Activated CD4-positive, alpha-beta memory T cell treated with anti-CD3 and anti-CD28 coated beads for 36 hours (primary cell): ENCODE measurements around the gene COL19A1. TPM values are rescaled to one million over a fixed set of nuclear protein-coding genes. Genes with fewer than 3 reads are reported as not detected.

Source experiments
- CTCF ChIA-PET: fragments of 350-600 bp; sonication (Branson Sonifier 250); formaldehyde crosslinking; loops from one replicate; lab custom pipeline; 2021; ENCODE audit warnings: antibody characterized with exemption, inconsistent platforms; lab: Charles Lee
- POLR2A ChIA-PET: fragments of 350-600 bp; sonication (Branson Sonifier 250); formaldehyde crosslinking; loops from one replicate; lab custom pipeline; 2021; ENCODE audit warnings: antibody characterized with exemption; lab: Charles Lee
- DNase-seq: peaks from one replicate; pipeline ENCODE4 v3.0.0-alpha.2; 2020
- H3K27ac Mint-ChIP-seq: one replicate; pipeline ENCODE4 v1.8.0; 2021; ENCODE audit warnings: mixed read lengths
- H3K27me3 Mint-ChIP-seq: one replicate; pipeline ENCODE4 v1.8.0; 2021; ENCODE audit warnings: mixed read lengths
- H3K36me3 Mint-ChIP-seq: one replicate; pipeline ENCODE4 v1.8.0; 2021; ENCODE audit warnings: mixed read lengths
- H3K4me1 Mint-ChIP-seq: one replicate; pipeline ENCODE4 v1.8.0; 2021; ENCODE audit warnings: low read depth, mixed read lengths
- H3K4me3 Mint-ChIP-seq: one replicate; pipeline ENCODE4 v1.8.0; 2021; ENCODE audit warnings: mild to moderate bottlenecking, mixed read lengths
- H3K9me3 Mint-ChIP-seq: one replicate; pipeline ENCODE4 v1.8.0; 2021; ENCODE audit warnings: mixed read lengths
- intact Hi-C: fragments of 100-400 bp; cut with micrococcal nuclease; formaldehyde crosslinking; loops from one replicate; pipeline ENCODE4 v1.15.1; 2023
- total RNA-seq, 2 experiments: library from RNA; stranded (reverse); gene quantifications; one replicate each; pipeline ENCODE4 v1.2.3, GENCODE V29; 2021

COL19A1 gene
- total RNA-seq, 2 experiments from 2014 or later: 0.02 to 0.19 TPM

DNA sequence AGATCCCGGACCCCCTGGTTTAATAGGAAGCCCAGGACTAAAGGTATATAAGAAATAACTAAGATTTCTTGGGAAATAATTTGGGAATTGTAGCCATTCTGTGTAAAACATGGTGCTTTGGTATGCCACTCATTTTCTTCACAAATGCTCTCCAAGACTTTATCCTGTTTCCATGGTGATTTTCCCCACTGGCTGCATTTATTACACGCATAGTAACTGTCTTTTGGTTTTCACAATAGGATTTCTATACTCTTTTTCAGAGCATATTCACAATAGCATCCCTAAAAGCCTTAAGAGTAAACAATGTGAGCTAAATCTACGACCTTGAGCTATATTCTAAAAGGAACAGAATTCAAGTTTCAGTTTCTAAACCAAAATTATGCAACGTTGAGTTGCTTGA, 275.7 kb downstream of the COL19A1 start:
- ChIA-PET POLR2A (no interaction called here), CTCF (interaction anchor here (1.0 kb wide), 1 partner anchor 15 kb away, joined by 3 read pairs; no protein-coding TSS in a partner anchor)
- no peak for DNase-seq
- intact Hi-C loops: no loop called here
- no peak overlapping the region for H3K27ac Mint-ChIP-seq
- no peaks in the 10 kb centered on the region for H3K36me3 Mint-ChIP-seq
- H3K4me3 Mint-ChIP-seq: no peak overlapping the region
- no peaks in the 10 kb centered on the region for H3K4me1 Mint-ChIP-seq
- peaks cover 3% of the 10 kb centered on the region for H3K27me3 Mint-ChIP-seq
- no peaks in the 10 kb centered on the region for H3K9me3 Mint-ChIP-seq

DNA sequence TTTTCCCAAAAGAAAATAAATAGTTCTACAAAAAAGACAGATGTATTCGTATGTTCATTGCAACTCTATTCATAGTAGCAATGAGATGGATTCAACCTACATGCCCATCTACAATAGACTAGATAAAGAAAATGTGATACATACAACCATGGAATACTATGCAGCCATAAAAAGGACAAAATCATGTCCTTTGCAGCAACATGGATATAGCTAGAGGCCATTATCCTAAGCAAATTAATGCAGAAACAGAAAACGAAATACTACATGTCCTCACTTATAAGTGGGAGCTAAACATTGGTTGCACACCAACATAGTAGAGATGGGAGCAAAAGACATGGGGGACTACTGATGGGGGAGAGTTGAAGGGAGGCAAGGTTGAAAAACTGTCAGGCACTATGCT, 278.8 kb downstream of the COL19A1 start:
- no peaks in the 10 kb centered on the region for H3K9me3 Mint-ChIP-seq
- H3K4me1 Mint-ChIP-seq: no peaks in the 10 kb centered on the region
- H3K27me3 Mint-ChIP-seq: peaks cover 5% of the 10 kb centered on the region
- DNase-seq: no peak
- no peak overlapping the region for H3K4me3 Mint-ChIP-seq
- H3K36me3 Mint-ChIP-seq: no peaks in the 10 kb centered on the region
- CTCF ChIA-PET: no interaction called here
- POLR2A ChIA-PET: no interaction called here
- no peak overlapping the region for H3K27ac Mint-ChIP-seq
- intact Hi-C loops: no loop called here

DNA sequence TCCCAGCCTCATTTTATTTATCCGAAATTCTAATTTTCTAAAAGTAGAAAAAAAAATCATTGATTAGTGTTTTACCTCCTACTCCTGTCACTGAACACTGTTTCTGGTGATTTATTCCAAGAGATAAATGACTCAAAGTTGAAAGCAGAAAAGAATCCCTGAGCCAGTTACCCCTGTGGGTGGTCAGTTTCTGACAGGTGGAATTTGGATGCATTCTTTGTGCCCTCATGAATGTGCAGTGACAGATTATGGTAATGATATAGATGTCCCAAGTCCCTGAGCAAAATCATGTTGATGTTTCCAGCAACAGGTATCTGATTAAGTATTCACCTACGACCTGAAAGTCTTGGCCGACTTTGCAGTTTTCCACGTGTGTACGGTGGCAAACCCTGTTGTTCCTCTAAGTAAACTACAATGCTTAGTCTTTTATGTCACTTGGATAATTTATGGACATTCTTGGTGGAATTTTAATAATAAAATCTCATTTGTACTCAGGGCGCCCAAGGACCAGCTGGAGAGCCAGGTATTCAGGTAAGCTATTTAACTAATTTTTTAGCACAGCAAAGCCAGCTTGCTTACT, 282.9 kb downstream of the COL19A1 start:
- CTCF ChIA-PET: no interaction called here
- H3K27ac Mint-ChIP-seq: no peak overlapping the region

DNA sequence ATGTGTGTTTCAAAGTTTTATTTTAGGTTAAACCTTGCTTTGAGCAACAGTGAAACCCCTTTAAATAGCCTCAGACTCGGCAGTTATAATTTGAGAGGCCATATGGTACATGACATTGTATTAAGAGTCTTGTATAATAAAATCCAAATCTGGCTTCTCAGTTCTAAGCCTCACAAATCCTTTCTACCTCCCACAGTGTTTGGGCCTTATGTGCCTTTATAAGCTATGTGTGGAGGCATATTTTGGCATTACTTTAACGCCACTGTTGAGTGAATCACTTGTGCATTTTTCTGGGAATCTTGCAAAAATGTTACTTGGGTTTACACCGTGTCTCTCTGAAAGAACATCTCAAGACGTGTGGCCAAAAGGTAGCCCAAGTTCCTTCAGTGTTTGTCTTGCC, 284.2 kb downstream of the COL19A1 start:
- Mint-ChIP-seq H3K27me3 (peaks cover 1% of the 10 kb centered on the region), H3K4me1 (no peaks in the 10 kb centered on the region), H3K9me3 (no peaks in the 10 kb centered on the region), H3K36me3 (no peaks in the 10 kb centered on the region), H3K27ac (no peak overlapping the region), H3K4me3 (no peak overlapping the region)
- DNase-seq: no peak
- intact Hi-C loops: no loop called here
- ChIA-PET POLR2A (no interaction called here), CTCF (no interaction called here)

More for the DNA sequence above, 282.9 kb downstream of the COL19A1 start:
- H3K27me3 Mint-ChIP-seq: peaks cover 5% of the 10 kb centered on the region
- POLR2A ChIA-PET: no interaction called here
- H3K4me1 Mint-ChIP-seq: no peaks in the 10 kb centered on the region
- H3K4me3 Mint-ChIP-seq: no peak overlapping the region
- no peaks in the 10 kb centered on the region for H3K9me3 Mint-ChIP-seq
- H3K36me3 Mint-ChIP-seq: no peaks in the 10 kb centered on the region
- intact Hi-C loops: no loop called here
- DNase-seq: no peak

DNA sequence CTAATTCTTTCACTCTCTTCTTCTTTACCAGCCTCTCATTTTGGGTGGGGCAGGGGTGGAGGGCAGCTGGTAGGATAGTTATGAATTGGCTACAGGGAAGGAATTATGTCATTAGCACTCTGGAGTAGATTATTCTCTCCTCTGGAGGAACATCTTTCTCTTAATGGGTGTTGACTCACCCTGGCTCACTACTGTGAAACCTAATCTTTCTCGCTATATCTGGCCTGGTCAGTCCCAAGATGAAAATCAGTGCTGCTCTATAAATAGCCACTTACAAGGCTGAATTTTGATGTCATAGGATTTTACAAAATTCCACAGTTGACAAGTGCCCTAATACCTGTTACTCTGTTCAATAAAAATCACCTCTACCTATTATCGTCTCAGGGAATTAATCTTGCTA, 285.3 kb downstream of the COL19A1 start:
- peaks cover 3% of the 10 kb centered on the region for H3K27me3 Mint-ChIP-seq
- no peaks in the 10 kb centered on the region for H3K4me1 Mint-ChIP-seq
- no peak for DNase-seq
- ChIA-PET POLR2A (no interaction called here), CTCF (no interaction called here)
- H3K4me3 Mint-ChIP-seq: no peak overlapping the region
- intact Hi-C loops: no loop called here
- no peaks in the 10 kb centered on the region for H3K36me3 Mint-ChIP-seq
- H3K27ac Mint-ChIP-seq: no peak overlapping the region
- no peaks in the 10 kb centered on the region for H3K9me3 Mint-ChIP-seq

DNA sequence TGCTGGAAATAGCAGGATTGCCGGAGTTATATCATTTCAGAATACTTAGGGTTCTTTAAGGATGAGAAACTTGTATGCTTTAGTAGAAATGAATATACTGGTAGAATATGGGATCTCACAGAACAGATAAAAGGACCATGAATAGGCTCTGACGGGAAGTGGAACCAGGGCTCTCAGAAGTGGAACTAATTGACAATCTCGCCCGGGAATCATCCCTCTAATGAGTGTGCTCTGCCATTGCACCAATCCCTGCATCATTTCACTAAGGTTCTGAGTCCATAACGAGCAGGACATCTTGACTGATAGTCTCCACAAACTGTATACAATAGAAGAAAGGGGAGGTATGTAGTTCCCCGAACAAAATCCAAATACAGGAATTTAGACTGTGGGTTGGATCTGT, 286.4 kb downstream of the COL19A1 start:
- no peak for DNase-seq
- Mint-ChIP-seq H3K27me3 (peaks cover 4% of the 10 kb centered on the region), H3K36me3 (no peaks in the 10 kb centered on the region), H3K27ac (no peak overlapping the region), H3K9me3 (no peaks in the 10 kb centered on the region), H3K4me1 (no peaks in the 10 kb centered on the region), H3K4me3 (no peak overlapping the region)
- ChIA-PET POLR2A (no interaction called here), CTCF (no interaction called here)
- intact Hi-C loops: no loop called here

DNA sequence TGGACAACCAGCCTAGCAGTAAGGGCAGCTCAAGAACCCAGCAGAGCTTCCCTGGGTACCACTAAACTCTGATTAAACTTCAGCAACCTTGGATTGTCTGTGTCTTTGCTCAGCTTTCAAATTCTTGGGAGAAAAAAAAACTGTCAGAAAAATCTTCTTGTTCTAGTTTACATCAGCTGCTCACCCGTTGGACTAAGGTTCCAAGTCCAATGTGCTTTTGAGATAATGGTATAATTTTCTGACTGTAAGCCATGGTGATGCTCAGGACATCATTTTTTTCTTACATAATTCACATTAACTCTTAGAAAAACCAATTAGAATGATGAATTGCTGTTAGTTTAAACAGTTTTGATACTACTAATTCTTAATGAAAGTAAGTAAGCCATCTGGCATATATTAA, 290.7 kb downstream of the COL19A1 start:
- Mint-ChIP-seq H3K36me3 (no peaks in the 10 kb centered on the region), H3K9me3 (no peaks in the 10 kb centered on the region), H3K4me3 (no peak overlapping the region), H3K27me3 (peaks cover 8% of the 10 kb centered on the region), H3K27ac (no peak overlapping the region), H3K4me1 (no peaks in the 10 kb centered on the region)
- DNase-seq: no peak
- ChIA-PET CTCF (interaction anchor here (0.7 to 0.8 kb wide), 3 partner anchors 9 to 31 kb away, joined by 3 to 4 read pairs (median 3); no protein-coding TSS in a partner anchor), POLR2A (no interaction called here)
- intact Hi-C loops: no loop called here

DNA sequence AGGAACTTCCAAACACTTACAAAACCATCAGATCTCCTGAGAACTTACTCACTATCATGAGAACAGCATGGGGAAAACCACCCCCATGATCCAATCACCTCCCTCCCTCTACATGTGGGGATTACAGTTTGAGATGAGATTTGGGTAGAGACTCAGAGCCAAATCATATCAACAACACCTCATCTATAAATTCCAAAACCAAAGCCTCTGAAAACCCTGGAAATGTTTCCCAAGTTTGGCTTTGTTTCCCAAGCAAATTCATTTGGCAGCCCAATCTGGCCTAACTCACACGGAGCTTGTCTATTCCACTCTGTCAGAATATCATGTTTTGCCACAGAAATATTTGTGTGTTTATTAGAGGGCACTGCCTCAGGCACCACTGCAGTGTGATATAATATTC, 293.9 kb downstream of the COL19A1 start:
- ChIA-PET CTCF (interaction anchor here (0.7 kb wide), 1 partner anchor 61 kb away, joined by 3 read pairs; no protein-coding TSS in a partner anchor), POLR2A (no interaction called here)
- no peaks in the 10 kb centered on the region for H3K36me3 Mint-ChIP-seq
- DNase-seq: no peak
- intact Hi-C loops: no loop called here
- H3K4me1 Mint-ChIP-seq: no peaks in the 10 kb centered on the region
- H3K27ac Mint-ChIP-seq: no peak overlapping the region
- peaks cover 20% of the 10 kb centered on the region for H3K27me3 Mint-ChIP-seq
- H3K9me3 Mint-ChIP-seq: no peaks in the 10 kb centered on the region
- no peak overlapping the region for H3K4me3 Mint-ChIP-seq

DNA sequence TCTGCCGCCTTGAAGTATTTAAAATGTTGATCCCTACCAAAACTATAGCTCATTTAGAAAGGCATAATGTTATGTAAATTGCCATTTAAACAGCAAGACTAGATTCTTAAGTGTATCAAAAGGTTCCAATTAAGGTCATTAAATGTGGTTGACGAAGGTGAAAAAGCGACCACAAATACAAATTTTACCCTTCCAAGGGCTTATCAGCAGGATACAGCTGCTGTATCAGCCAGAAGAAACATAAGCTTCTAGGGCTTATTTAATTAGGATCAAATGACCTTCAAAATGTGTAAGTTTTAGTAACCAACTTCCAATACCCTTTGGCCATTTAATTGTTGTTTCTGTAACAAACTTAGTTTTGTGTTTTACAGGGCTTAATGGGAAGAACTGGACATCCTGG, 296.6 kb downstream of the COL19A1 start:
- Mint-ChIP-seq H3K4me1 (peaks cover 3% of the 10 kb centered on the region), H3K27me3 (peaks cover 31% of the 10 kb centered on the region), H3K4me3 (no peak overlapping the region), H3K9me3 (no peaks in the 10 kb centered on the region), H3K36me3 (no peaks in the 10 kb centered on the region), H3K27ac (no peak overlapping the region)
- CTCF ChIA-PET: no interaction called here
- DNase-seq: no peak
- POLR2A ChIA-PET: no interaction called here
- intact Hi-C loops: no loop called here

DNA sequence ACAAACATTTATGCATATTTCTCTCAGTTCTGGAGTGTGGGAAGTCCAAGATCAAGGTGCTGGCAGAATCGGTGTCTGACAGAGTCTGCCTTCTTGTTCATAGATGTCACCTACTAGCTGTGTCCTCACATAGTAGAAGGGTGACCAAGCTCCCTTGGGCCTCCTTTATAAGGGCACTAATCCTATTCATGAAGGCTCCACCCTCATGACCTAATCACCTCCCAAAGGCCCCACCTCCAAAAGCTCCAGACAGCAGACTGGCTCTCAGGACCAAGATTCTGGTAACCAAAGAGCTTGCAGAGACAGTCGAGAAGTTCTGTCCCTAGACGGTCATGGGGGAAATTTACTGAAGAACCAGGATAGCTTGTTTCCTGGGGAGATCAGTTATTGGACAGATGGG, 297.4 kb downstream of the COL19A1 start:
- peaks cover 3% of the 10 kb centered on the region for H3K4me1 Mint-ChIP-seq
- no peaks in the 10 kb centered on the region for H3K36me3 Mint-ChIP-seq
- H3K27me3 Mint-ChIP-seq: peaks cover 31% of the 10 kb centered on the region
- ChIA-PET POLR2A (no interaction called here), CTCF (no interaction called here)
- H3K27ac Mint-ChIP-seq: no peak overlapping the region
- no peak for DNase-seq
- intact Hi-C loops: no loop called here
- no peak overlapping the region for H3K4me3 Mint-ChIP-seq
- no peaks in the 10 kb centered on the region for H3K9me3 Mint-ChIP-seq

DNA sequence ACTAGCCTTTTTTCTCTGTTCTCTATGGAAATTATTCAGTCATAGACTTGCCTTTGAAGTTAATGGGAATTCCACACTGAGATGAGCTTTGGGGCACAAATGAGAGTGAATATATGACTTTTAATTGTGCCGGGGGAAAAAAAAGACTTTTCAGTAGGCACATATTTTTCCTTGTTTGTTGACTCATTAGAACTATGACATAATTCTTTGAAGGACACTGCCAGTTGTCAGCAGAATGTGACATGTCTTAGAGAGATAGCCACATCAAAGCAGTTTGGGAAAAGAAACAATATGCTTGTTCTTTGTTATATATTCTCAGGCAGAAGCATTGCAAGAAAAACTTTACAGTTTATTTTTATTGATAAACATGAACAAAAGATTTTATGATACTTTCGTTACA, 298.2 kb downstream of the COL19A1 start:
- Mint-ChIP-seq H3K9me3 (no peaks in the 10 kb centered on the region), H3K4me1 (peaks cover 3% of the 10 kb centered on the region), H3K27ac (no peak overlapping the region), H3K36me3 (no peaks in the 10 kb centered on the region), H3K27me3 (peaks cover 31% of the 10 kb centered on the region), H3K4me3 (no peak overlapping the region)
- ChIA-PET CTCF (interaction anchor here (2.4 kb wide), 1 partner anchor 11 kb away, joined by 6 read pairs; no protein-coding TSS in a partner anchor), POLR2A (no interaction called here)
- DNase-seq: no peak
- intact Hi-C loops: no loop called here

DNA sequence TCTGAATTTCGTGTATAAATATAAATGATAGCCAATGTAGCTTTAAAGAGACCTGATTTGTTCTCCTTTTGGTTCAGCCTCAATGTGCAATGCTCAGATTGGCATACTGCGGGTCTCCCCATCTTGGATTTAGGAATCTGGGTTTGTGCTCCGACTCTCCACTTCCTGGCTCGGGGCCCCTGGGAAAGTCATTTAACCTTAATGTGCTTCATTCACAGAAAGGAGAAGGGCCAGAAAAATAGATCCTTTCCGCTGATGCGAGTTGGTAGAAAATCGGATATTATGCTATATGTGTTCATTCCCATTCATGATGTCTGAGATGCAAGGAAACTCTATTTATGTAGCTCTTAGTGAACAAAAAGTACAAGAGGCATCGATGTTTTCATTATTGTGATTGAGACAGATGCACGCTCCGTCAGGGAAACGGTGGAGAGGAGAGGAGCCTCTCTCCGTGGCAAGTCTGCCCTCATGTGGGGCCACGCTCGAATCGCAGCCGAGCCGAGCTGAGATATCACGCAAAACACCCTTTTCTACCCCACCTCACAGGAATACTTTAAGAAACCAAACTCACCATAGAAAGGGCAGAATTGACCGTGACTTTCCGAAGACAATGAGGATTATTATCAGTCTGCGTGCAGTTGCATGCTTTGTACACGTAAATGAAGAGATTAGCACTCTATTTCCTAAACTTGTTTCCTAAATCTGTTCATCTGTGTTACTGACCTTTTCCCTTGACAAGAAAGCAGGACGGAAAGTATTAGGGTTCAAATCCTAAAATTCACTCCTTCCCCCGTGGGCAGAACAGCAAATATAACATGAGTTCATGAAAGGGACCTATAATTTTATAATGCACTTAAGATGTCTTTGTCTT, 300.0 kb downstream of the COL19A1 start:
- Mint-ChIP-seq H3K9me3 (no peaks in the 10 kb centered on the region), H3K4me1 (peaks cover 3% of the 10 kb centered on the region), H3K27ac (no peak overlapping the region), H3K27me3 (peaks cover 33% of the 10 kb centered on the region), H3K4me3 (no peak overlapping the region), H3K36me3 (no peaks in the 10 kb centered on the region)
- peak; percentile 51 for DNase-seq
- intact Hi-C loops: loop anchor here (2.0 to 5.0 kb wide), 2 partner anchors 332 to 434 kb away; no protein-coding TSS in a partner anchor
- CTCF ChIA-PET: interaction anchor here (1.2 to 2.4 kb wide), 6 partner anchors 9 to 369 kb away, joined by 3 to 8 read pairs (median 5); partner anchors contain the start of gene LMBRD1
- POLR2A ChIA-PET: no interaction called here
